ENCODE measurements around the gene PTBP1. TPM values are rescaled to one million over a fixed set of nuclear protein-coding genes. Genes with fewer than 3 reads are reported as not detected.

The PTBP1 gene
- total and polyA plus RNA-seq, 2 donors (not counting 1 experiment from before 2014, with no cell fraction given): 74.6 to 83.1 TPM

- no peak overlapping the region for H3K4me3 ChIP-seq (replicated peaks in 1 of 4; ENCODE audit: control extremely low read depth in 1 of 4, insufficient read depth in 1 of 4, low read depth in 3 of 4, low read length in 4 of 4)
- no peak for DNase-seq (ENCODE audit: low read depth in 2 of 2)
- no peak for TF ChIP-seq CTCF (conservative IDR thresholded peaks at IDR 0.05 in 1 of 2, IDR thresholded peaks at IDR 0.05 in 1 of 2; ENCODE audit: low read depth in 1 of 2, low read length in 2 of 2)
- TF ChIP-seq EZH2 (IDR thresholded peaks at IDR 0.05; ENCODE audit: low read length, missing control alignments): no peak
- no peaks in the 10 kb centered on the region for H4K20me1 ChIP-seq (ENCODE audit: control insufficient read depth, extremely low read depth, insufficient read depth, low read length)
- H3K27ac ChIP-seq (ENCODE audit: insufficient read depth, low read length): no peak overlapping the region
- H3K79me2 ChIP-seq (ENCODE audit: control insufficient read depth, insufficient read depth, low read length): no peaks in the 10 kb centered on the region
- H3K4me1 ChIP-seq (ENCODE audit: control insufficient read depth, extremely low read depth, insufficient read depth, low read length): peaks cover 4% of the 10 kb centered on the region
- no peaks in the 10 kb centered on the region for H3K36me3 ChIP-seq (ENCODE audit: control insufficient read depth, insufficient read depth, low read length)
- H3K4me2 ChIP-seq (ENCODE audit: extremely low read depth, insufficient read depth, low read length): no peak overlapping the region
- H3K9me3 ChIP-seq (ENCODE audit: control insufficient read depth, insufficient read depth, low read depth, low read length): no peaks in the 10 kb centered on the region
- H3K9ac ChIP-seq (ENCODE audit: insufficient read depth, low read length): no peak overlapping the region
- no peaks in the 10 kb centered on the region for H3K27me3 ChIP-seq (ENCODE audit: control insufficient read depth, insufficient read depth, low read length)
- H2AFZ ChIP-seq (ENCODE audit: low read length): no peak overlapping the region
Measured at GRCh38 chr19:788686-788982, 8.6 kb upstream of the PTBP1 start.

DNA sequence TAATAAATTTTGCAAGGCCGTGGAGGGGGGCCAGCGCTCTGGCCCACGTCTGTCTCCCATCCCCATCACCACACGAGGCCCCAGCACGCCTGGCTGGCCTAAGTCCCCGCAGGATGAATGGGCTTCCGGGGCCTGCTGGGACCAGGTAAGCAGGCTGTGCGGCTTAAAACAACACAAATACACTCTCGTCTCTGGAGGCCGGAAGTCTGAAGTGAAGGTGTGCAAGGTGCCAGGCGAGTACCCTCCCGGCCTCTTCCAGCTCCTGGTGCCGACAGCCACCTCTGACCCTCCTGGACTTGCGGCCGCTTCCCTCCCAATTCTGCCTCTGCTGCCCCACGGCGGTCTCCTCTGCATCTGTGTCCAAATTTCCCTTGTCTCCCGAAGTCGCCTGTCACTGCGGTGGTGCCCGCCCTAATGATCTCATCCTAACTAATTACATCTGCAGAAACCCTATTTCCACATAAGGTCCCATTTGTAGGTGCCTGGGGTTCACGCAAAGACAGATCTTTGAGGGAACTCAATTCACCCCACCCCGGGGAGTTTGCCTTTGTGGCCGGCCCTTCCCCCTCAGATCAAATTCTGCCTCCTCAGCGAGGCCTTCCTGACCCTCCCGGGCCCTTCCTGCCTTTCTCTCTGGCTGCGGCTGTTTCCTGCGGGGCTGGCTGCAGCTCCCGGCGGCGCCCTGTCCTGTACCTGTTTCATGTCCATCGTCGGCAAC, 8.1 kb upstream of the PTBP1 start:
- H3K9ac ChIP-seq (ENCODE audit: insufficient read depth, low read length): peak overlapping the region; percentile 31
- H3K4me2 ChIP-seq (ENCODE audit: extremely low read depth, insufficient read depth, low read length): no peak overlapping the region
- H3K27me3 ChIP-seq (ENCODE audit: control insufficient read depth, insufficient read depth, low read length): no peaks in the 10 kb centered on the region
- H3K79me2 ChIP-seq (ENCODE audit: control insufficient read depth, insufficient read depth, low read length): no peaks in the 10 kb centered on the region
- no peak overlapping the region for H3K4me3 ChIP-seq (replicated peaks in 1 of 4; ENCODE audit: control extremely low read depth in 1 of 4, insufficient read depth in 1 of 4, low read depth in 3 of 4, low read length in 4 of 4)
- H3K36me3 ChIP-seq (ENCODE audit: control insufficient read depth, insufficient read depth, low read length): no peaks in the 10 kb centered on the region
- peak overlapping the region; percentile 23 for H3K27ac ChIP-seq (ENCODE audit: insufficient read depth, low read length)
- TF ChIP-seq EZH2 (IDR thresholded peaks at IDR 0.05; ENCODE audit: low read length, missing control alignments): no peak
- TF ChIP-seq CTCF (conservative IDR thresholded peaks at IDR 0.05 in 1 of 2, IDR thresholded peaks at IDR 0.05 in 1 of 2; ENCODE audit: low read depth in 1 of 2, low read length in 2 of 2): no peak
- peak overlapping the region; percentile 12 for H2AFZ ChIP-seq (ENCODE audit: low read length)
- no peaks in the 10 kb centered on the region for H4K20me1 ChIP-seq (ENCODE audit: control insufficient read depth, extremely low read depth, insufficient read depth, low read length)
- peak in 1 of 2 donors; percentile 31 for DNase-seq (ENCODE audit: low read depth in 2 of 2)
- H3K9me3 ChIP-seq (ENCODE audit: control insufficient read depth, insufficient read depth, low read depth, low read length): no peaks in the 10 kb centered on the region
- H3K4me1 ChIP-seq (ENCODE audit: control insufficient read depth, extremely low read depth, insufficient read depth, low read length): peaks cover 4% of the 10 kb centered on the region

DNA sequence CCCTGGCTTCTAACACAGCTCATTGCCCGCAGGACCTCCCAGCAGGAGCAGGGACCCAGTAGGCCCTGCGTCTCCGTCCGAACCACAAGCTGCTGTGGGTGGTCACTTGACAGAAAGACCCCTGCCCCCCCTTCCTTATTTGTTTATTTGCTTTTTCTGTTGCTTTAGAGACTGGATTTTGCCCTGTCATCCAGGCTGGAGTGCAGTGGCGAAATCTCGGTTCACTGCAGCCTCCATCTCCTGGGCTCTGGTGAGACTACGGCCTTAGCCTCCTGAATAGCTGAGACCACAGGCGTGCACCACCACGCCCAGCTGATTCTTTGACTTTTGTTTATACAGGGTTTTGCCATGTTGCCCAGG, 7.6 kb upstream of the PTBP1 start:
- no peak for TF ChIP-seq CTCF (conservative IDR thresholded peaks at IDR 0.05 in 1 of 2, IDR thresholded peaks at IDR 0.05 in 1 of 2; ENCODE audit: low read depth in 1 of 2, low read length in 2 of 2)
- Histone ChIP-seq H3K36me3 (ENCODE audit: control insufficient read depth, insufficient read depth, low read length) (no peaks in the 10 kb centered on the region), H3K9ac (ENCODE audit: insufficient read depth, low read length) (peak overlapping the region; percentile 31), H3K79me2 (ENCODE audit: control insufficient read depth, insufficient read depth, low read length) (no peaks in the 10 kb centered on the region), H3K4me1 (ENCODE audit: control insufficient read depth, extremely low read depth, insufficient read depth, low read length) (peaks cover 4% of the 10 kb centered on the region), H3K27ac (ENCODE audit: insufficient read depth, low read length) (peak overlapping the region; percentile 13), H3K4me3 (replicated peaks in 1 of 4; ENCODE audit: control extremely low read depth in 1 of 4, insufficient read depth in 1 of 4, low read depth in 3 of 4, low read length in 4 of 4) (no peak overlapping the region), H4K20me1 (ENCODE audit: control insufficient read depth, extremely low read depth, insufficient read depth, low read length) (no peaks in the 10 kb centered on the region), H3K27me3 (ENCODE audit: control insufficient read depth, insufficient read depth, low read length) (no peaks in the 10 kb centered on the region), H3K9me3 (ENCODE audit: control insufficient read depth, insufficient read depth, low read depth, low read length) (no peaks in the 10 kb centered on the region), H2AFZ (ENCODE audit: low read length) (no peak overlapping the region), H3K4me2 (ENCODE audit: extremely low read depth, insufficient read depth, low read length) (no peak overlapping the region)
- DNase-seq (ENCODE audit: low read depth in 2 of 2): no peak

Data from fibroblast of lung (primary cell).